RWPE2 (cell line): Measurements from ENCODE around the gene UROC1.

Experiments used
- ATAC-seq: fragments of 200-7000 bp; cut with Tn5 transposase; 3 replicates; pipeline ENCODE4 v1.9.1; 2021; ENCODE audit warnings: low read depth
- DNase-seq: peaks from one replicate; pipeline ENCODE4 v3.0.0-alpha.2; 2020; ENCODE audit warnings: low spot score
- H3K27ac ChIP-seq: fragments of 450-650 bp; 2 replicates; pipeline ENCODE4 v1.5.1; 2017; ENCODE audit warnings: mild to moderate bottlenecking; ENCODE audit not compliant: poor library complexity, severe bottlenecking
- H3K27me3 ChIP-seq: fragments of 250-450 bp; sonication (Bioruptor Pico); 2 replicates; pipeline ENCODE4 v1.5.1; 2021; ENCODE audit warnings: mild to moderate bottlenecking, moderate library complexity; ENCODE audit not compliant: insufficient read depth, poor library complexity, severe bottlenecking
- H3K36me3 ChIP-seq: fragments of 250-450 bp; sonication (Bioruptor Pico); 2 replicates; pipeline ENCODE4 v1.5.1; 2020; ENCODE audit warnings: low read depth, mild to moderate bottlenecking, moderate library complexity
- H3K4me1 ChIP-seq: fragments of 250-450 bp; sonication (Bioruptor Pico); 2 replicates; pipeline ENCODE4 v1.5.1; 2021; ENCODE audit warnings: mild to moderate bottlenecking, moderate library complexity; ENCODE audit not compliant: insufficient read depth, poor library complexity, severe bottlenecking
- H3K4me3 ChIP-seq: fragments of 250-450 bp; sonication (Bioruptor Pico); 2 replicates; pipeline ENCODE4 v1.5.1; 2021; ENCODE audit warnings: mild to moderate bottlenecking, moderate library complexity; ENCODE audit not compliant: severe bottlenecking
- H3K9me3 ChIP-seq: fragments of 250-450 bp; sonication (Bioruptor Pico); 2 replicates; pipeline ENCODE4 v1.5.1; 2021; ENCODE audit warnings: mild to moderate bottlenecking, moderate library complexity; ENCODE audit not compliant: severe bottlenecking
- CTCF ChIP-seq: fragments of 450-650 bp; IDR thresholded peaks from one replicate; pipeline ENCODE4 v1.5.1; 2017; ENCODE audit warnings: mild to moderate bottlenecking, moderate library complexity; ENCODE audit not compliant: poor library complexity, severe bottlenecking

The UROC1 gene

GRCh38 chr3:126475413-126476114 is 42.0 kb downstream of the UROC1 start, which contains the start of gene ZXDC:
TSS of gene ZXDC (minus strand) at chr3:126475891. CDS start at chr3:126475865, 26 bp downstream.
- ATAC-seq (peak; percentile 76), DNase-seq (peak; percentile 87)
- H3K27ac ChIP-seq, result peak within 1 kb of the TSS; percentile 64
- peaks cover 17% of the 10 kb centered on the region for H3K4me1 ChIP-seq
- peak; percentile 52 for TF ChIP-seq CTCF
- H3K36me3 ChIP-seq, result peaks cover 24% of the 10 kb centered on the region
- H3K4me3 ChIP-seq, result peak within 1 kb of the TSS; percentile 99
- no peaks in the 10 kb centered on the region for H3K9me3 ChIP-seq
- no peaks in the 10 kb centered on the region for H3K27me3 ChIP-seq

- peak; percentile 55 for DNase-seq
- H3K4me1 ChIP-seq, result peaks cover 17% of the 10 kb centered on the region
- H3K4me3 ChIP-seq, result peak overlapping the region; percentile 99
- peak; percentile 3; the same call in 1 of the 3 replicates for ATAC-seq
- peaks cover 32% of the 10 kb centered on the region for H3K36me3 ChIP-seq
- no peak for TF ChIP-seq CTCF
- peak overlapping the region; percentile 64 for H3K27ac ChIP-seq
- no peaks in the 10 kb centered on the region for H3K9me3 ChIP-seq
- no peaks in the 10 kb centered on the region for H3K27me3 ChIP-seq
Observed at GRCh38 chr3:126474498-126475412, 42.8 kb downstream of the UROC1 start.

GRCh38 chr3:126473292-126474168 is 44.0 kb downstream of the UROC1 start:
- DNase-seq, result peak; percentile 18
- Histone ChIP-seq H3K4me1 (peaks cover 17% of the 10 kb centered on the region), H3K36me3 (peaks cover 44% of the 10 kb centered on the region), H3K27me3 (no peaks in the 10 kb centered on the region), H3K27ac (peak overlapping the region; percentile 64), H3K9me3 (no peaks in the 10 kb centered on the region), H3K4me3 (peak overlapping the region; percentile 99)
- ATAC-seq, result no peak
- TF ChIP-seq CTCF, result no peak

GRCh38 chr3:126472277-126473006 is 45.1 kb downstream of the UROC1 start:
- peak; percentile 33 for TF ChIP-seq CTCF
- Histone ChIP-seq H3K4me1 (peaks cover 17% of the 10 kb centered on the region), H3K9me3 (no peaks in the 10 kb centered on the region), H3K27me3 (no peaks in the 10 kb centered on the region), H3K36me3 (peaks cover 55% of the 10 kb centered on the region), H3K27ac (peak overlapping the region; percentile 64), H3K4me3 (peak overlapping the region; percentile 4)
- DNase-seq (peak; percentile 81), ATAC-seq (peak; percentile 77)
